Subcutaneous adipose tissue (tissue), 4 donors: Measurements from ENCODE around the gene EIF3L. TPM values are rescaled to one million over a fixed set of nuclear protein-coding genes. Genes with fewer than 3 reads are reported as not detected.

Source experiments
- CTCF ChIP-seq: fragments of 450-650 bp; IDR thresholded peaks from one replicate; pipeline ENCODE4 v1.5.1; 2016; ENCODE audit warnings: low read depth, mild to moderate bottlenecking, control low read depth, antibody characterized with exemption, moderate library complexity
- total RNA-seq, 4 donors: library from RNA; depleted of rRNA; stranded (reverse); fragments of >200 nt; gene quantifications; one replicate each; pipeline ENCODE4 v1.1.0, GENCODE V29; 2016

The EIF3L gene
- 100 to 1,000 TPM; 271 to 369 (median 304) TPM for total RNA-seq

GRCh38 chr22:37849089-37849751, at the start of gene EIF3L:
EIF3L (plus strand) TSS chr22:37849419; CDS start chr22:37849450, 31 bp downstream.
- no peak for TF ChIP-seq CTCF

- no peak for TF ChIP-seq CTCF
Measured at GRCh38 chr22:37801946-37802309, 47.3 kb upstream of the EIF3L start.

GRCh38 chr22:37802310-37803194, 46.7 kb upstream of the EIF3L start:
- TF ChIP-seq CTCF: no peak

- TF ChIP-seq CTCF: no peak
Measured at GRCh38 chr22:37803195-37803638, 46.0 kb upstream of the EIF3L start.

- no peak for TF ChIP-seq CTCF
Measured at GRCh38 chr22:37803639-37804351, 45.4 kb upstream of the EIF3L start.

- TF ChIP-seq CTCF: no peak
Measured at GRCh38 chr22:37804352-37804880, 44.8 kb upstream of the EIF3L start.
